Measurements from ENCODE around the gene PDCD1LG2.

- TF ChIP-seq CTCF (IDR thresholded peaks at IDR 0.05) (no peak), POLR2A (IDR thresholded peaks at IDR 0.05) (no peak), POLR2AphosphoS5 (IDR thresholded peaks at IDR 0.05) (no peak)
These were observed 43.6 kb upstream of the PDCD1LG2 start for GRCh38 chr9:5466766-5467165.

Data from gastroesophageal sphincter (tissue), 3 donors.